GM18858 (cell line): ENCODE data around the gene CSNK1G1.

Experiments used
- ATAC-seq: cut with Tn5 transposase; IDR thresholded peaks from one replicate; pipeline ENCODE4 v1.9.1; 2021; ENCODE audit not compliant: unreplicated experiment

Gene CSNK1G1

DNA sequence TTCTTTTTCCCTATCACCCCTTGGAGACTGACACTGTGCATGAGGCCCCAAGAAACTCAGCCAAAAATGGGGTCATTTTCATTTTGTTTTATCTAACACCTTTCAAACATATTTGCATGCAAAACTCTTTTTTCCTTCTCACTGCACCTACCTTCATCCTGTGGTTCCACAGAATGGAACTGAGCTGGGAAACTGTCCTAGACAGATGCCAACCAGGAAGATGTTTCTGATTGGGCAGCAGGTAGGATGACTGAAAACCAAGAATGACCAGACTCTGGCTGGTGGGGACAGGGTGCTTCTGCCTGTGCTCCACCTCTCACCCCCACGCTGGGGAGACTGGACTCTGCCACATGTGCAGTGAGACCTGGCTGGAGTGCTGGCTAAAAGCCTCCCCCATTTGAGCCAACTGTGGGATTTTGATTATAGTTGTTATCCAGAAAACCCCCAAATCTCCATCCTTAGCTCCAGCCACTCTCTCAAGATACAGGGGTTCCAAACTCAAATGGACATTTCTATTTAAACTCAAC is 198.3 kb downstream of the CSNK1G1 start:
- no peak for ATAC-seq

DNA sequence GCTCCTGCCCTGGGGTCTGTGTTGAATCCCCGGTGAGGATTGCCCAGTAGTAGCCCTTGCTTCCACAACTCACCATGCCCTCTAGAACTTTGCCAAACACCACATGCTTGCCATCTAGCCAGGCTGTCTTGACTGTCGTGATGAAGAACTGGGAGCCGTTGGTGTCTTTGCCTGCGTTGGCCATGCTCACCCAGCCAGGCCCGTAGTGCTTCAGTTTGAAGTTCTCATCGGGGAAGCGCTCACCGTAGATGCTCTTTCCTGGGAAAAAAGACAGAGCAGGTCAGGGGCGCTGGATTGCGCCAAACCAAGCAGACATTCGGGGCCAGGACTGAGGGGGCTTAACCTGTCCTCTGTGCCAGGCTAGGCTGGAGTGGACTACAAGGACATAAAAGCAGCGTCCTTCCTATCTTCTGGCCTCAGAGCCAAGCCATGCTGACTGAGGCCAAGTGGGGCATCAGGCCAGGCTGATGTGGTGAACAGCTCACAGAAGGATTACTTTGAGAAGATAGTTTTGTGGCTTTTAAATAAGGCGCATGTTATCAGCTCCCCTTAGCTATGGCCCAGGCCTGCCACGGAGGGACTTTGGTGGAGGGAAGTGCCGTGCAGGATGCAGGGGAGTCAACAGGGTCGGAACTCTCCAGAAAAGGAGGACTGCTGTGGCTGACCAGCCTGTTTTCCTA is 199.2 kb downstream of the CSNK1G1 start:
- ATAC-seq, result no peak

DNA sequence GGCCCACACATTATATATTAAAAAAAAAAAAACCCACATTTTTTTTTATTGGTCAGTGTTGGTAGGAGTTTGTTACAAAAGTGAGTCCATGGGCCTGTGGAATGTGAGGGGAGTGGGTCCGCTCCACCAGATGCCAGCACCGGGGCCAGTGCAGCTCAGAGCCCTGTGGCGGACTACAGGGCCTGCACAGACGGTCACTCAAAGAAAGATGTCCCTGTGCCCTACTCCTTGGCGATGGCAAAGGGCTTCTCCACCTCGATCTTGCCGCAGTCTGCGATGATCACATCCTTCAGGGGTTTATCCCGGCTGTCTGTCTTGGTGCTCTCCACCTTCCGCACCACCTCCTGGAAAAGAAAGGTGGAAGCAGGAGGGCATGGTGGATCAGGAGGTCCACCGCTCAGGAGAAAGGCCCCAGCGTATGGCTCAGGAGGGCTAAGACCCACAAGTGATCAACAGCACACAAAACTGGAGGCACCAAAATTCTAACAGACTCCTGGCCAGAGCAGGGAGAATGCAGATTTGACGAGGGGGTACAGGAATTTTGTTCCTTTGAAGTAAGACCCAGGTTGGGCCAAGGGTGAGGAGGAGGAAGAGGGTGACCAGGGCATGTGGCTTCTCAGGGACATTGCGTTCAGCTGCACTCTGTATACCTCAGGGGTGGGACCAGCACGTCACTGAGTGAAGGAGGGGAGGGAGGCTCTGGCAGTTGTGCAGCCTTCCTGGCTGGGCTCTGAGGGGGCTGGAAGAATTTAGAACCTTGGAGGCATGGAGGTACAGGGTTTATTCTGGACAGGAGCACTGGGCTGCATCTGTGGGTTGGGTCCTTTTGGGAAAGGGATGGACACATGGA is 199.9 kb downstream of the CSNK1G1 start:
- no peak for ATAC-seq

DNA sequence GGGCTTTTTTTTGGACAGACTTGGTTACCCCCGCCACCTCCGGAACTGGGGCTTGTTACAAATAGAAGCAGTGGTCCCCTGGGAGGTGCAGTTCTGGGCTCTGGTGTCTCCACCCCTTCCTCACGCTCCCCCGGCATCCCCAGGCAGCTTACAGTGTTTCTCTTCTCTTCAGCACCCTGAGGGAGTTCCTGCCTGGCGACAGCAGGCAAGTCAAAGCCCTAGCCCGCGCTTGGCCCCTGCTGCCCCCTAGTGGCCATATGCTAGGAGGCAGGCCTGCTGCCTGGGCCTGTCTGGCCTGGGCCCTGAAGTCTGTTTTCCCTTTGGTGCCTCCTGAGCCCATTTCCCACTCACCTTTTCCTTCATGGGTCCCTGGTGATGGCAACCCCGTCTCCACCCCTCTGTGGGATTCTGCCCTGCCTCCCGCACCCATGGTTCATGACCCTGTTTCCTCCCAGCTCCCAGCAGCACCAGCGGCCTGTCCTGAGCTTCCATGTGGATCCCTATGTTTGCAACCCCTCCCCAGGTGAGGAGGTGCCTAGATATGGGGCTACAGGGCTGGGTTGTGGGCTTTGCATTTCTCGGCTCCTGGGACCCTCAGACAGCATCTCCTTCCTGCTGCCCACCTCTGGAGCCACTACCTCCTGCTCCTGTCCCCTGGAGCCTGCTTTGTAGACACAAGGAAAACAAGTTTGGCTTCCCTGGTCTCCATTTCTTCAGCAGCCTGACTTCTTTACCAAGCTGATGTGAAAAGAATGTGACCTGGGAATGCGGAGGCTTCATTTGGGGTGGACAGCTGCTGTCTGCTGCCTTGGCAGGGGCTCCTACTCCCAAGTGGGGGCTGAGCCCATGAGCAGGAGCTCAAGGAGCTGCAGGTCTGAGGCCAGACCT is 202.2 kb downstream of the CSNK1G1 start:
- ATAC-seq, result peak; percentile 57

DNA sequence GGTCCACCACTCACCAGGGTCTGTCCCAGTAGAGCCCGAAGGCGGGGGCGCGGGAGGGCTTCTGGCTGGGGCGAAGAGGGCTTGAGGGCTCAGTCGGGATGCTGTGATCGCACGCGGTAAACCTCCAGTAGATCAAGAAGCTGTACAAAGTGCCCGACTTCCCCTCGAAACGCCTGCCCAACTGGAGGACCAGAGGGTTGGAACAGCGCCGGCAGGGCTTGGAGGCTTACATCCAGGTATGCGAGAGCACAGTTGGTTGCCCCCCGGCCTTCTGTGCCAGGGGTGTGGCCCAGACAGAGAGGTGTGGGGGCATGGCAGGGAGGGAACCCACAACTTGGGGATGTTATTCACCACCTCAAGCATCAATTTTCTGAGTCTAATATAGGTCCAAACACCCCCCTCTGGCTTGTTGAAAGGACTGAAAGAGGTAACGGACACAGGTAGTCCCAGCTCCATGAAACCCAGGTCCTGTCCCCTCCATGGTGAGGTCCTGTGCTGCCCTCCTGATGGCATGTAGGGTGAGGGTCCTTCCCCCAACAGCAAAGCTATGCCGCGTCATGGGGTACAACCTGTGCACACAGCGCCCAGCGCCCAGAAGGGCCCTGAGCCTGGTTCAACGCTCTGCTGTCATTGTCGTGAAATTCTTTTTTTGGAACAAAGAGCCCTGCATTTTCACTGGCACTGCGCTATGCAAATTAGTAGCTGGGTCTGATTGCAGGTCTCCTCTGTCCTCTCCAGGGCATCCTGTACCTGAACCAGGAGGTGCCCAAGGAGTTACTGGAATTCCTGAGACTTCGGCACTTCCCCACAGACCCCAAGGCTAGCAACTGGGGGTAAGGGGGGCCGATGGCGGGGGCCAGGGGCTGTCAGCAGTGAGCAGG is 203.2 kb downstream of the CSNK1G1 start:
- ATAC-seq, result peak; percentile 12

DNA sequence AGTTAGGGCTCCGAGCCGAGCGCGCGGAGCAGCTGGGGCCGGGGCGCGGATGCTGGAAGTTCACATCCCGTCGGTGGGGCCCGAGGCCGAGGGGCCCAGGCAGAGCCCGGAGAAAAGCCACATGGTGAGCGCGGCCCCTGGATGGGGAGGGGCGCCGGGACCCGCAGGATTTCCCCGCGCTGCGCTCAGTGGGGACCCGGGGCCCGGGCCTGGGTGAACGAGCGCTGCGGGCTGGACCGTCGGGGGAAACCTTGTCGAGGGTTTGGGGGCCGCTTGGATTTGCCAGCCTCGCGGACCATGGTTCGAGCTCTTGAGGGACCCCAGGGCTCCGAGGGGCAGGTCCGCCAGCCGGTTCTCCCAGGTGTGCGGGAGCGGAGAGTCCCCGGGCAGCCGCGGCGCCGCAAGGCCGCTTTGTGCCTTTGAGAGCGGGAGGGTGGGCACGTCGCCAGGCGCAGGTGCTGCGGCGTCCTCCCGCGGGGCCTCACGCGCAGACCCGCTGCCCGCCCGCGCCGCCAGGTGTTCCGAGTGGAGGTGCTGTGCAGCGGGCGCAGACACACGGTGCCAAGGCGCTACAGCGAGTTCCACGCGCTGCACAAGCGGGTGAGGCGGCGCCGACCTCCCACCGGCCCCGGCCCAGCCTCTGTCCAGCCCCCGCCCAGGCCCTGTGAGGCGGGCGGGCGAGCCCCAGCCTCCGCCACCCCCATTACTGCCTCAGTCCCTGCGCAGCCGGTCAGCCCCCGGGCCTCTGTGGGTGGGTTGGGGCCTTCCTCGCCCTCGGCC is 204.1 kb downstream of the CSNK1G1 start, which contains the start of gene SNX22:
SNX22 (plus strand) TSS at position 5 of the 780 bp plus-strand sequence; CDS start at position 50, 45 bp downstream.
- no peak for ATAC-seq

DNA sequence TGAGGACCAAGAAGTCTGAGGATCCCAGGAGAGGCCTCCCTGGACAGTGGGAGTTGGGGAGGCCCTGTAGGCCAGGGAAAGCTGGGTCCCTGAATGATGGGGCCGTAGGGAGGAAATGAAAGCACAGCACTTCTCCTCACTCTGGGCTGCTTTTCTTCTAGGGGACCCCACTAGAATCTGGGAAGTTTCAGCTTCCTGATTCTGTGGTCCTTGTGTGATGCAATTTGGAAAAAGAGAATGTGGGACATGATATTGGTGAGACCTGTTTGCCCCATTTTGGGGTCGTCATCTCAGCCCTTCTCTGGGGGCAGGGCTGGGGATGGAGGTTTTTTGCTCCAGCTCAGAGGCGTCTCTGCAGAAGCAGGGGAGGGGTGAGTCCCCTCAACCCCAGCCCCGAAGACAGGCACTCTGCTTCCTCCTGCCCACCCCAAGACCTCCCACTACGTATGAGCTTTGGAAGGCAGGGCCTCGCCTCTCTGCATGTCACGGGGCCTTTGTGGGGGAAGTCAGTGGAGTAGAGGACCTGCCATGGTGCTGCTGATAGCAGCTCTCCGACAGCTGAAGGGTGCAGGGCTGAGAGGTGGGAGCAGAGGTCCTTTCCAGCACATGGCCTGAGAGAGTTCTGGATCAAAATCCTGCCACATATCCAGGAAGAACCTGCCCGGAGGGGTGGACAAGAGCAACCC is 205.9 kb downstream of the CSNK1G1 start:
- ATAC-seq, result no peak

DNA sequence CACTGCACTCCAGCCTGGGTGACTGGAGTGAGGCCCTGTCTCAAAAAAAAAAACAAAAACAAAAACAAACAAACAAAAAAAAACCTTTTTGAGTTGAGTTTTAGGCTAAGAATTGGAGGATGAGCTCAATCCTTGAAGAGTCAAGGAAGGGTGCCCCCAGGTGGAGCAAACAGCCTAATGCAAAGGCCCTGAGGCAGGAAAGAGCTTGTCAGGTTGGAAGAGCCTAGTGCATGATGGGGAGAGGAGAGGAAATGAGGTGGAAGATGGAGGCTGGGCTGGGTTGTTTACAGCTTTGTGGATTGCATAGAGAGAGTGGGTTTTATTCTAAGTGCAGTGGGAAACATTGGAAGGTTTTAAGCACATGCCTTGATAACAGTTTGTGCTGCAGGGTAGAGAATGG is 206.5 kb downstream of the CSNK1G1 start:
- ATAC-seq, result no peak

DNA sequence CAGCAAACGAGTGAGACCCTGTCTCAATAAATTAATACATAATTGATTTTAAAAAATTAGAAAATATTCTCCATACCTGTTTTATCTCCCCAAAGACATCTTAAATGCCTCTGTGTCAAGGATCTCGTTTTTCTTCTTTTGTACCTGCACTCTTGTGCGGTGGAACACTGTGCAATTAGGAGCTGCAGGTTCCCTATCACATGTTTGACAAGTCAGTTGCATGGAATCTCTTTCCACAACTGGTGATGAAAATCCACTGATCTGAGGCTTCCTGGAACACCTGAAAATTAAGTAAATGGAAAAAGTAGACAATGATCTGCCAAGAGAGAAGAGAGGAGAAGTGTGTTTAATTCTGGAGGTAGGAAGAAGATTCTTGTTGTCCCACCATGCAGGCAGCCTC is 207.4 kb downstream of the CSNK1G1 start:
- no peak for ATAC-seq

DNA sequence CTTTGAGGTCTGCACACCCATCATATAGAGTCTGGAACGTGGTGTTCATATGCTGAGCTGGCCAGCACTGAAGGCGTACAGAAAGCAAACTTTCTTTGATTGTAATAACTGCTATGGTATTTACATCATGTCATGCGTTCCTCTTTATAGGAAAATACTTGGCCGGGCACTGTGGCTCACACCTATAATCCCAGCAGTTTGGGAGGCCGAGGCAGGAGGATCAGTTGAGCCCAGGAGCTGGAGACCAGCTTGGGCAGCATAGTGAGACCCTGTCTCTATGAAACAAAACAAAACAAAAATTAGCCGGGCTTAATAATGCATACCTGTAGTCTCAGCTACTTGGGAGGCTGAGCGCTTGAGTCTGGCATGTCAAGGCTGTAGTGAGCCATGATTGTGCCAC is 207.8 kb downstream of the CSNK1G1 start:
- ATAC-seq, result no peak

DNA sequence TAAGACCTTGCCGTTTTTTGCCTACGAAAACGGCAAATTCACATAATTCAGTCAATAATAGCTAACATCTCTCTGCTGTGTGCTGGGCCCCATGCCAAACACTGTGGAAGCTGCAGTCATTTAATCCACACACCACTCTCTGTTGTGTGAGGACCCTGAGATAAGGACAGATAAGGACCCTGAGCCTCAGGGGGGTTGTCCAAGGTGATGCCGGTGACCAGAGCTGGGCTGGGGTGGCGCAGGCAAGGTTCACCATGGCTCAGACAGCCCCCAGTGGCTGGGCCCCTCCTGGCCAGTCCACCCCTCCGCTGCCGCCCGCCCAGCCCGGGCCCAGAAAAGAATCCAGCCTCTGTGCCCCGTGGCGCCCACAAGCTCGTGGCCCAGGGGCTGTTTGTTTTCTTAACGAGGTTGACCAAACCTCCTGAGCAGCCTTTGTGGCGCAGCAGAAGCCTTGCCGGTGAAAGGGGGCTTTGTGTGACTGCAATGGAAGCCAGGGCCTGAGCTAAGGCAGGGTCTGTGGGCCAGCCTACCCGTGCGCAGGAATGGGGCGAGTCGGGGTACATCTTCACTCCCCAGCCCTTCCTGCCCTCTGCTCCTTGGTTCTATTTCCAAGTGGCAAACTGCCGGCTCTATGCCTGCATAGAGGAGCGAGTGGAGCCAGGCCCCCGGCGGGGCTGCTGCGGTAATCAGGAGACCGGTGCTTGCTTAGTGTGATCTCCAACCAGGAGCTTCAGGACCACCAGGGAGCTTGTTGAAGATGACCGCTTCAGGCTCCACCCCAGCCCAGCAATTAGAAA is 208.9 kb downstream of the CSNK1G1 start:
- no peak for ATAC-seq

DNA sequence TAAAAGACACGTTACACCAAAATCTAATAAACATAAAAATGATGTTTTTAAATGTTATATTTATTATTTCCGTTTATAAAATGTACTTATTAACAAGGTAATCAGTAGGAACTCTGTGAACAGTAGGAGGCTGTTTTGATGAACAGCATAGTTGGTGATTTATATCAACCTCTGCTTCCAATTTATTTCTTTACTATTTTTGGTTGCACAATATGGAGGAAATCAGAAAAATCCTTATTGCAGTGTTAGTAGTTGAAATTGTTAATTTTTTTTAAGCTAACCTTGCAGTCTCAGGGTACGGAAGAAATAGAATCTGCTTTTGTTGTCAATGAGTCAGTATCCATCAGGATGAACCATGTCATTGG is 209.5 kb downstream of the CSNK1G1 start:
- ATAC-seq, result no peak

DNA sequence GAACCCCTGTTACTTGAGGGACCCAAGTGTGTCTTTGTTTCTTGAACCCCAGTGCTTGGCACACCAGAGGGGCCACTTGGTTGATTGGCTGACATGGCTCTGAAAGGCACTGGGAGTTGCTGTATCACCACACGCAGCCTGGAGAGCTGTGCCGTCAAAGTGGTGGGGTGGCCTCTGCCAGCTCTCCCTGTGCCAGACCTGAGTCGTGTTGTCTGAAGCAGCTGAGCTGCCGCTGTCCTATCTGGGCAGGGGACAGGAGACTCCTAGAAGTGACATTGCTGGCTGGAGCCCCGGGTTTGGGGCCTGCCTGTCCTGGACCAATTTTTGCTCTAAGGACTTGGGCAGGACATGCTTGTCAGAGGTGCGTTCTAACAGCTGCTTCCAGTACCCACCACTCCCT is 209.9 kb downstream of the CSNK1G1 start:
- ATAC-seq, result no peak

DNA sequence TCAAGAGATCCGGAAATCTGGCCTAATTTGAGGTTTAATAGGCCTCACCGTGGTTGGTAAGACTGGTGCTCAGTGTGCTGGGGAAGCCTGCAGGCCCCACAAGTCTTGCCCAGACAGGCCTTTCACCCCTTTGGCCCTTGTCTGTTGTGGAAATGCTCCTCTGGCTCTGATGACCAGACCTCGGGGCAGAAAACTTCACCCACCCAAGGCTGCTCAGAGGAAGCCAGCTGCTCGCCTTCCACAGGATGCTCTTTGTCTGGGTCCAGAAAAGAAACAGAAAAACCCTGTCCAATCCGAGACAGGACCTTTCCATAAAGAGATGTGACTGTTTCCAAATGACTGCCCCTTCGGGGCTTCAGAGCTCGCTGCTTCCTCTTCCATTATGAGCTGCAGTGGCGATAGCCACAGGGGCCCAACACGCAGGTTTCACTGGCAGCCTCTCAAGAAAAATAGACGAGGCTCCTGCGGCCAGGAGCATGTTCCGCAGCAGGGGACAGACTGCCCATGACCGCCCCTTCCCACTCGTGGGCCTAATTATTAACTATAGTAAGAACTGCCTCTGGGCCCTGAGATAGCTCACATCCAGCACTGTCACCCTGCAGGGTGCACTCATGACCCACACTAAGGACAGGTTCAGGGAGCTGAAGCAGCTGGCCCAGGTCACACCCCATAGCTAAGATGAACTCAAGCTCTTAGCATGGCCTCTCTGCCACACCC is 211.2 kb downstream of the CSNK1G1 start:
- ATAC-seq, result peak; percentile 46

DNA sequence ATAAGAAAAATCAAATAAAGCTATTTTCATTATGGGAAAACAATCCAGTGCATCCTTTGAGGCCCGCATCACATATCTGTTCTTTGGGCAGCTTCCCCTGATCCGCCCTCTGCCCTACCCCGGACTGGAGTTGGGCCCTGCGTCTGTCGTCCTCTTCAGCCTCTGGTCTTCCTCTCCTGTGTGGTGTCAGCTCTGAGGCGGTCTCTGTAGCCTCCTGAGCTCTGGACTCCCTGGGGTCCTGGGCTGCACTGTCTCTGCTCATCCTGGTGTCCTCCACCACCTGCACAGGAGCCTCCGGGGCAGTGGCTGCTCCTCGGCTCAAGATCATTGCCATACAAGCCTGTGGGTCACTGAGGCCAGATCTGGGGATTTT is 211.8 kb downstream of the CSNK1G1 start:
- peak; percentile 5 for ATAC-seq

DNA sequence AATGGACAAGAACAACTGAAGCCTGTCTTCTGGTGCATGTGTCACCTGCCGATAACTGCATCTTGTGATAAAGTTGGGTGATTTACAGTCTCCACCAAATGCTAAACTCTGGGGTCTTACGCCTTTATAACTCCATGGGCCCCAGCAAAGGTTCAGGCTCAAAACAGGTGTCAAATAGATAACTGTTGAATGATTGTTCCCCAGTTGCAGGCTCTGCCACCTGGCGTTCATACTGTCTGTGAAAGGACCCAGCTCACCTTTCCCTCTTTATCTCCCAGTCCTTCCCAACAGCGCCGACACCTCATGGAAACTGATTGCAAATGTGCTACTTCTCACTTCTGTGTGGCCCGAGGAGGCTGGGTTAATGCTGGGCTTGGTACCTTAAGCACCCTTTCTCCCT is 212.7 kb downstream of the CSNK1G1 start:
- no peak for ATAC-seq

DNA sequence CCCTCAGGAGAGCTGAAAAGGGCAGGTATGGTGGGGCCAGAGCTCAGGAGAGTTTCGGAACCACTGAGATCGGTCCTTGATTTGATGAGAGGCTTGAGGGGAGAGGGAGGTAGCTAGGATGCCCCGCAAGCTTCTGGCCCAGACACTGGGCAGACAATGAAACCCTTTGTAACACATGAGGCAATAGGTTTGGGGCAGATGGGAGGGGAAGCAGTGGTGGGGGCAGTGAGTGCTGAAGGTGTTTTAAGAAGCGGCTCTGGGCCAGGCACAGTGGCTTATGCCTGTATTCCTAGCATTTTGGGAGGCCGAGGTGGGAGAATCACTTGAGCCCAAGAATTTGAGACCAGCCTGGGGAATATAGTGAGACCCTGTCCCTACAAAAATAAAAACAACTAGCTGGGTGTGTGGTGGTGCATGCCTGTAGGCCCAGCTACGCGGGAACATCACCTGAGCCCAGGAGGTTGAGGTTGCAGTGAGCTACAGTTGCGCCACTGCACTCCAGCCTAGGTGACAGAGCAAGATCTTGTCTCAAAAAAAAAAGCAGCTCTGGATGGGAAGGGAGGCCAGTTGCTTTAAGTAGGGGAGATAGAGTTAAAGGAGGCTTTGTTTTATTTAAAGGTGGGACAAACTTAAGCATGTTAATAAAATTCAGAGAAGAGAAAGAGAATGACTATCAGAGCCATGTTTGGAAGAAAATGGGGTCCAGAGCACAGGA is 214.0 kb downstream of the CSNK1G1 start:
- ATAC-seq, result no peak
